Activated T-helper 1 cell treated with anti-CD3 and anti-CD28 coated beads, Interleukin-12 subunit alpha, Interleukin-12 subunit beta, Interleukin-2, Interleukin-4 antibody, amounts not matched to agents 30 ng/mL and 10 ng/mL and 1 ng/mL, durations not matched to agents 14 hours and 24 hours and 36 hours (primary cell): ENCODE results near the gene BAZ1A. TPM values are rescaled to one million over a fixed set of nuclear protein-coding genes. Genes with fewer than 3 reads are reported as not detected.

ENCODE experiments used
- DNase-seq: peaks from one replicate; pipeline ENCODE4 v3.0.0; 2021; ENCODE audit warnings: low spot score
- H3K27ac Mint-ChIP-seq: one replicate; pipeline ENCODE4 v1.8.0; 2021; ENCODE audit warnings: mild to moderate bottlenecking, mixed read lengths
- H3K27me3 Mint-ChIP-seq: one replicate; pipeline ENCODE4 v1.8.0; 2022; ENCODE audit warnings: mild to moderate bottlenecking, moderate library complexity, mixed read lengths; ENCODE audit not compliant: insufficient read depth
- H3K36me3 Mint-ChIP-seq: one replicate; pipeline ENCODE4 v1.8.0; 2021; ENCODE audit warnings: low read depth, mixed read lengths
- H3K4me1 Mint-ChIP-seq: one replicate; pipeline ENCODE4 v1.8.0; 2021; ENCODE audit warnings: low read depth, mixed read lengths
- H3K4me3 Mint-ChIP-seq: one replicate; pipeline ENCODE4 v1.8.0; 2021; ENCODE audit warnings: mild to moderate bottlenecking, moderate library complexity, mixed read lengths
- H3K9me3 Mint-ChIP-seq: one replicate; pipeline ENCODE4 v1.8.0; 2021; ENCODE audit warnings: mixed read lengths
- intact Hi-C: fragments of 100-400 bp; cut with micrococcal nuclease; formaldehyde crosslinking; loops from one replicate; pipeline ENCODE4 v1.15.1; 2024
- total RNA-seq: library from RNA; stranded (reverse); gene quantifications from 2 replicates; pipeline ENCODE4 v1.2.3, GENCODE V29; 2022

BAZ1A gene
- total RNA-seq, 1 donor from 2014 or later = 75.0 TPM

- peaks cover 18% of the 10 kb centered on the region for H3K36me3 Mint-ChIP-seq
Measured at GRCh38 chr14:34710744-34711143, 164.4 kb downstream of the BAZ1A start.

GRCh38 chr14:34710006-34710405 lies 165.2 kb downstream of the BAZ1A start:
- H3K4me3 Mint-ChIP-seq = no peak overlapping the region
- DNase-seq = no peak
- peaks cover 14% of the 10 kb centered on the region for H3K4me1 Mint-ChIP-seq
- no peak overlapping the region for H3K27ac Mint-ChIP-seq
- H3K36me3 Mint-ChIP-seq = peaks cover 18% of the 10 kb centered on the region
- no peaks in the 10 kb centered on the region for H3K9me3 Mint-ChIP-seq
- H3K27me3 Mint-ChIP-seq = peaks cover 2% of the 10 kb centered on the region
- intact Hi-C loops = loop anchor here (5.0 to 10.0 kb wide), 2 partner anchors 337 to 605 kb away; partner anchors contain the start of gene FAM177A1

More at GRCh38 chr14:34710744-34711143, 164.4 kb downstream of the BAZ1A start:
- no peak for DNase-seq
- Mint-ChIP-seq H3K27me3 (peaks cover 2% of the 10 kb centered on the region), H3K4me3 (no peak overlapping the region), H3K27ac (no peak overlapping the region), H3K4me1 (peaks cover 21% of the 10 kb centered on the region), H3K9me3 (no peaks in the 10 kb centered on the region)
- intact Hi-C loops = loop anchor here (5.0 to 10.0 kb wide), 2 partner anchors 337 to 604 kb away; partner anchors contain the start of gene FAM177A1

GRCh38 chr14:34707722-34708121 lies 167.4 kb downstream of the BAZ1A start:
- Mint-ChIP-seq H3K4me3 (no peak overlapping the region), H3K27me3 (peaks cover 2% of the 10 kb centered on the region), H3K36me3 (peaks cover 7% of the 10 kb centered on the region), H3K27ac (no peak overlapping the region), H3K9me3 (no peaks in the 10 kb centered on the region), H3K4me1 (no peaks in the 10 kb centered on the region)
- DNase-seq = no peak
- intact Hi-C loops = no loop called here

Other genes starting within 250 kb of the BAZ1A start
- 70.3 and 75.6 TPM in 2 replicates for gene SNX6, start 245.2 kb downstream of the BAZ1A start, total RNA-seq
- 8.3 and 9.2 TPM in 2 replicates for gene CFL2, start 160.8 kb downstream of the BAZ1A start, total RNA-seq
- 76.1 and 76.2 TPM in 2 replicates for gene SRP54, start 107.6 kb upstream of the BAZ1A start, total RNA-seq
- 43.2 and 46.3 TPM in 2 replicates for gene FAM177A1, start 170.9 kb upstream of the BAZ1A start, total RNA-seq
- 48.2 and 52.4 TPM in 2 replicates for gene PPP2R3C, start 246.6 kb upstream of the BAZ1A start, total RNA-seq
- 34.1 and 38.0 TPM in 2 replicates for gene PRORP, start 247.2 kb upstream of the BAZ1A start, total RNA-seq